DOHH2 (cell line): ENCODE data around the gene GPRIN3.

Experiments
- H3F3A ChIP-seq: fragments of 200-600 bp; sonication (generic), shearing (Covaris generic); 2 replicates; pipeline ENCODE4 v1.6.0; 2016; ENCODE audit warnings: antibody characterized with exemption, mild to moderate bottlenecking; ENCODE audit not compliant: control insufficient read depth, insufficient read depth
- H3K27ac ChIP-seq: fragments of 200-600 bp; sonication (generic); 2 replicates; pipeline ENCODE4 v1.5.1; 2014; ENCODE audit warnings: low read depth, mild to moderate bottlenecking, low read length, moderate library complexity
- H3K27me3 ChIP-seq: fragments of 200-600 bp; sonication (generic); 2 replicates; pipeline ENCODE4 v1.6.1; 2014; ENCODE audit warnings: mild to moderate bottlenecking, low read length, mixed read lengths; ENCODE audit not compliant: control insufficient read depth
- H3K36me3 ChIP-seq: fragments of 200-600 bp; sonication (generic); 2 replicates; pipeline ENCODE4 v1.6.1; 2014; ENCODE audit warnings: mild to moderate bottlenecking, low read length, moderate library complexity, mixed read lengths; ENCODE audit not compliant: control insufficient read depth
- H3K4me1 ChIP-seq: fragments of 200-600 bp; sonication (generic); 2 replicates; pipeline ENCODE4 v1.6.1; 2014; ENCODE audit warnings: mild to moderate bottlenecking, low read length, mixed read lengths; ENCODE audit not compliant: control insufficient read depth
- H3K4me2 ChIP-seq: fragments of 200-600 bp; sonication (generic); 2 replicates; pipeline ENCODE4 v1.6.0; 2014; ENCODE audit warnings: mild to moderate bottlenecking, low read length, moderate library complexity
- H3K4me3 ChIP-seq: fragments of 200-600 bp; sonication (generic); 2 replicates; pipeline ENCODE4 v1.5.1; 2014; ENCODE audit warnings: mild to moderate bottlenecking, low read length, mixed read lengths
- H3K79me2 ChIP-seq: fragments of 200-600 bp; sonication (generic); 2 replicates; pipeline ENCODE4 v1.6.1; 2014; ENCODE audit warnings: mild to moderate bottlenecking, low read length, mixed read lengths; ENCODE audit not compliant: control insufficient read depth
- H3K9me2 ChIP-seq: fragments of 200-600 bp; sonication (generic); replicated peaks from 2 replicates; pipeline ENCODE4 v1.6.1; 2014; ENCODE audit warnings: mild to moderate bottlenecking, low read length, mixed read lengths; ENCODE audit not compliant: control insufficient read depth
- H3K9me3 ChIP-seq: fragments of 200-600 bp; sonication (generic); 2 replicates; pipeline ENCODE4 v1.6.1; 2014; ENCODE audit warnings: antibody characterized with exemption, low read length, mixed read lengths; ENCODE audit not compliant: control insufficient read depth, insufficient read depth
- H4K20me1 ChIP-seq: fragments of 200-600 bp; sonication (generic); 2 replicates; pipeline ENCODE4 v1.6.0; 2014; ENCODE audit warnings: low read depth, mild to moderate bottlenecking, antibody characterized with exemption, low read length, moderate library complexity; ENCODE audit not compliant: control insufficient read depth, insufficient read depth
- EZH2phosphoT487 ChIP-seq: fragments of 200-600 bp; sonication (generic); IDR thresholded peaks from 2 replicates; pipeline ENCODE4 v1.6.1; 2017; ENCODE audit warnings: borderline replicate concordance, mild to moderate bottlenecking, antibody characterized with exemption, low read length, moderate library complexity, mixed read lengths
- TF ChIP-seq, protein P1 (sequence below): fragments of 200-600 bp; sonication (generic); IDR thresholded peaks from one replicate; pipeline ENCODE4 v1.5.1; 2014; ENCODE audit warnings: antibody characterized with exemption, mild to moderate bottlenecking, low read depth, low read length; ENCODE audit not compliant: poor library complexity, severe bottlenecking

The GPRIN3 gene

DNA sequence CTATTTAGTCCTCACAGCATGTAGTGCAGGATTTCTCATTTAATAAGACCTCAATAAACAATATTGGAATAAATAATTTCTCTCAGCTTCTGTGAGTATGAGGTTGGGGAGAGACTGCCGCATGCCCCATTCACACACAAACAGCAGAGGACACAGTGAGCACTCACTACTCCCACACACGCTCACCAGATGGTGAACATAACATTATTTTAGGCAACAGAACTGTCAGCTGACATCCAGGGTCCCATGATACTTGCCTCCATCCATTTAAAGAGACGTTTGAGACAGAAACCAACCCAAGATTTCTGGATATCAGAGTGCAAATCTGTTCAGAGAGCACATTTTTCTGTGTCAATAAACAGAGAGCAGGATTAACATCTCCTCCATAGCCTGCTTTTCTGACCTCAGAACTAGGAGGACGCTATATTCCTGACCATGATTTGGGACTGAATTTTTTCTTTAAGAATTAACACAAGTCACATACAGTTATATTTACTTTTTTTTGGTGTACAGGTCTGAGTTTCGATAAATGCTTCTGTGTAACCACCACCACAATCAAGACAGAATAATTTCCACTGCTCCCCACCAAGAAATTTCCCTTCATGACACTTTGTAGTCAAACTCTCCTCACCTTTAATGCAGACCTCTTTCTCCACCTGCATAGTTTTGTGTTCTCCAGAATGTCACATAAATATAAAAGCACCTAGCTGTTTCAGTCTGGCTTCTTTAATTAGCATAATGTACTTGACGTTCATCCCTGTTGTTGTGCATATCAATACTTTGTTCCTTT is 16.7 kb downstream of the GPRIN3 start:
- H3K9me2 ChIP-seq, result no peaks in the 10 kb centered on the region
- H3F3A ChIP-seq, result peaks cover 5% of the 10 kb centered on the region; the same call in 1 of the 2 replicates
- H3K4me3 ChIP-seq, result no peak overlapping the region
- H3K36me3 ChIP-seq, result no peaks in the 10 kb centered on the region
- H3K4me2 ChIP-seq, result no peak overlapping the region
- H3K4me1 ChIP-seq, result peaks cover 37% of the 10 kb centered on the region
- no peaks in the 10 kb centered on the region for H3K27me3 ChIP-seq
- H3K9me3 ChIP-seq, result no peaks in the 10 kb centered on the region
- H4K20me1 ChIP-seq, result no peaks in the 10 kb centered on the region
- H3K27ac ChIP-seq, result no peak overlapping the region
- no peak for TF ChIP-seq EZH2phosphoT487
- TF ChIP-seq, protein P1, sequence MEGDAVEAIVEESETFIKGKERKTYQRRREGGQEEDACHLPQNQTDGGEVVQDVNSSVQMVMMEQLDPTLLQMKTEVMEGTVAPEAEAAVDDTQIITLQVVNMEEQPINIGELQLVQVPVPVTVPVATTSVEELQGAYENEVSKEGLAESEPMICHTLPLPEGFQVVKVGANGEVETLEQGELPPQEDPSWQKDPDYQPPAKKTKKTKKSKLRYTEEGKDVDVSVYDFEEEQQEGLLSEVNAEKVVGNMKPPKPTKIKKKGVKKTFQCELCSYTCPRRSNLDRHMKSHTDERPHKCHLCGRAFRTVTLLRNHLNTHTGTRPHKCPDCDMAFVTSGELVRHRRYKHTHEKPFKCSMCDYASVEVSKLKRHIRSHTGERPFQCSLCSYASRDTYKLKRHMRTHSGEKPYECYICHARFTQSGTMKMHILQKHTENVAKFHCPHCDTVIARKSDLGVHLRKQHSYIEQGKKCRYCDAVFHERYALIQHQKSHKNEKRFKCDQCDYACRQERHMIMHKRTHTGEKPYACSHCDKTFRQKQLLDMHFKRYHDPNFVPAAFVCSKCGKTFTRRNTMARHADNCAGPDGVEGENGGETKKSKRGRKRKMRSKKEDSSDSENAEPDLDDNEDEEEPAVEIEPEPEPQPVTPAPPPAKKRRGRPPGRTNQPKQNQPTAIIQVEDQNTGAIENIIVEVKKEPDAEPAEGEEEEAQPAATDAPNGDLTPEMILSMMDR, result no peak
- no peaks in the 10 kb centered on the region for H3K79me2 ChIP-seq

GRCh38 chr4:89289312-89289711 is 18.3 kb downstream of the GPRIN3 start:
- H3K79me2 ChIP-seq, result no peaks in the 10 kb centered on the region
- H3K4me2 ChIP-seq, result no peak overlapping the region
- H3K36me3 ChIP-seq, result no peaks in the 10 kb centered on the region
- peaks cover 23% of the 10 kb centered on the region for H3K4me1 ChIP-seq
- no peaks in the 10 kb centered on the region for H3K9me2 ChIP-seq
- H3K4me3 ChIP-seq, result no peak overlapping the region
- TF ChIP-seq EZH2phosphoT487, result no peak
- TF ChIP-seq, protein P1, result no peak
- no peaks in the 10 kb centered on the region for H3K9me3 ChIP-seq
- H3F3A ChIP-seq, result no peaks in the 10 kb centered on the region
- no peaks in the 10 kb centered on the region for H3K27me3 ChIP-seq
- H4K20me1 ChIP-seq, result no peaks in the 10 kb centered on the region
- H3K27ac ChIP-seq, result no peak overlapping the region

DNA sequence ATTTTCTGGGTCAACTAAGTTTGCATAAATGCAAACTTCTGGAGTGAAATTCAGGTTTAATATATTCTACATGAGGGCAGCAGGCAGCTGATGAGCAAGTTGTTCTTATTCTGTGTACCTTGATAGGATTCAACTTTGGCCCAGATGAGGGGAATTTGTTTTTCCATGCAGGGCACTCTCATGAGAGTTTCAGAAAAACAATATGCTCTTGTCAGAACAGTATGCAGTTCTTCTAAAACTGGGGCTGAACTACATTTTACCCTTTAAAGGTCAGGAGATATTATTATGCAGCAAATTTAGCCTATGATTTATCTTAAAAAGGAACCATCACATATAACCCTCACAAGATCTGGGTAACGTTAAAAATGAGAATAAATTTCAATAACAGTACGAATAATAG is 19.2 kb downstream of the GPRIN3 start:
- Histone ChIP-seq H3K9me3 (no peaks in the 10 kb centered on the region), H3K9me2 (no peaks in the 10 kb centered on the region), H3K36me3 (no peaks in the 10 kb centered on the region), H3K4me3 (no peak overlapping the region), H3K4me2 (no peak overlapping the region), H4K20me1 (no peaks in the 10 kb centered on the region), H3K27ac (no peak overlapping the region), H3K4me1 (peaks cover 14% of the 10 kb centered on the region), H3K27me3 (no peaks in the 10 kb centered on the region), H3K79me2 (no peaks in the 10 kb centered on the region), H3F3A (no peaks in the 10 kb centered on the region)
- TF ChIP-seq EZH2phosphoT487, result no peak
- TF ChIP-seq, protein P1, result no peak
